Measurements from ENCODE around the gene CAPRIN1. TPM values are rescaled to one million over a fixed set of nuclear protein-coding genes. Genes with fewer than 3 reads are reported as not detected.

CAPRIN1 gene
- total RNA-seq, 1 donor from 2014 or later = 164 TPM

- Histone ChIP-seq H3K4me3 (no peak overlapping the region), H3K4me1 (no peaks in the 10 kb centered on the region), H3K27me3 (no peaks in the 10 kb centered on the region), H3K36me3 (peaks cover 92% of the 10 kb centered on the region), H3K9me3 (no peaks in the 10 kb centered on the region), H3K27ac (no peak overlapping the region)
- DNase-seq = no peak
- intact Hi-C loops (cut with DNase I) = no loop called here
- ATAC-seq = no peak
- no peak for TF ChIP-seq CTCF (IDR thresholded peaks at IDR 0.05)
These were observed 94.4 kb downstream of the CAPRIN1 start for GRCh38 chr11:34145847-34146381.

- no peaks in the 10 kb centered on the region for H3K27me3 ChIP-seq
- intact Hi-C loops (cut with DNase I) = no loop called here
- no peak overlapping the region for H3K27ac ChIP-seq
- DNase-seq = no peak
- no peak for ATAC-seq
- H3K36me3 ChIP-seq = peaks cover 88% of the 10 kb centered on the region
- no peaks in the 10 kb centered on the region for H3K9me3 ChIP-seq
- no peak for TF ChIP-seq CTCF (IDR thresholded peaks at IDR 0.05)
- H3K4me1 ChIP-seq = no peaks in the 10 kb centered on the region
- no peak overlapping the region for H3K4me3 ChIP-seq
These were observed 94.9 kb downstream of the CAPRIN1 start for GRCh38 chr11:34146411-34146810.

DNA sequence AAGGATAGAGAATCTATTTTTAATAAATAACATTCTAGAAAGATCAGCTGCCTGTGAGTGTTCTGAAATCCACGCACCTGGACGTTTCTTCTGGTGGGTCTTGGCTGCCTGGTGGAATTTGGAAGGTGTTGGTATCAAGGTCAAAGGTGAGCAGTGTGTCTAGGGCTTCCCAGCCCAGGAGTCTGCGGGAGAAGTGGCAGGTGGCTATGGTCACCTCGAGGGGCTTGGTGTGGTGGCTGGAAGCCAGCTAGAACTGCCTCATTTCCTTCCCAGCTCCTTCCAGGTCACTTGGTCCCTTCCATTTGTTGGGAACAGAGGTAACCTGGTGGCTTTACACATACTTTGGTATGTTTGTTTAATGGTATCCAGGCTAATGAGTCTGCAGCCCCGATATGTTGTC is 95.3 kb downstream of the CAPRIN1 start:
- Histone ChIP-seq H3K4me1 (no peaks in the 10 kb centered on the region), H3K4me3 (no peak overlapping the region), H3K27me3 (no peaks in the 10 kb centered on the region), H3K9me3 (no peaks in the 10 kb centered on the region), H3K36me3 (peaks cover 84% of the 10 kb centered on the region), H3K27ac (no peak overlapping the region)
- ATAC-seq (no peak), DNase-seq (no peak)
- intact Hi-C loops (cut with DNase I) = no loop called here
- TF ChIP-seq CTCF (IDR thresholded peaks at IDR 0.05) = no peak

- DNase-seq (no peak), ATAC-seq (no peak)
- Histone ChIP-seq H3K4me1 (no peaks in the 10 kb centered on the region), H3K9me3 (no peaks in the 10 kb centered on the region), H3K27me3 (no peaks in the 10 kb centered on the region), H3K27ac (no peak overlapping the region), H3K36me3 (peaks cover 76% of the 10 kb centered on the region), H3K4me3 (no peak overlapping the region)
- intact Hi-C loops (cut with DNase I) = no loop called here
- no peak for TF ChIP-seq CTCF (IDR thresholded peaks at IDR 0.05)
These were observed 96.0 kb downstream of the CAPRIN1 start for GRCh38 chr11:34147581-34147980.

- no peaks in the 10 kb centered on the region for H3K4me1 ChIP-seq
- TF ChIP-seq CTCF (IDR thresholded peaks at IDR 0.05) = no peak
- H3K36me3 ChIP-seq = peaks cover 66% of the 10 kb centered on the region
- intact Hi-C loops (cut with DNase I) = no loop called here
- ATAC-seq = no peak
- H3K9me3 ChIP-seq = no peaks in the 10 kb centered on the region
- no peak overlapping the region for H3K27ac ChIP-seq
- no peaks in the 10 kb centered on the region for H3K27me3 ChIP-seq
- H3K4me3 ChIP-seq = no peak overlapping the region
- no peak for DNase-seq
These were observed 97.1 kb downstream of the CAPRIN1 start for GRCh38 chr11:34148504-34149165.

All from upper lobe of right lung (tissue), 1 donor.